Measurements from ENCODE around the gene PLIN3.

- TF ChIP-seq, protein P1, sequence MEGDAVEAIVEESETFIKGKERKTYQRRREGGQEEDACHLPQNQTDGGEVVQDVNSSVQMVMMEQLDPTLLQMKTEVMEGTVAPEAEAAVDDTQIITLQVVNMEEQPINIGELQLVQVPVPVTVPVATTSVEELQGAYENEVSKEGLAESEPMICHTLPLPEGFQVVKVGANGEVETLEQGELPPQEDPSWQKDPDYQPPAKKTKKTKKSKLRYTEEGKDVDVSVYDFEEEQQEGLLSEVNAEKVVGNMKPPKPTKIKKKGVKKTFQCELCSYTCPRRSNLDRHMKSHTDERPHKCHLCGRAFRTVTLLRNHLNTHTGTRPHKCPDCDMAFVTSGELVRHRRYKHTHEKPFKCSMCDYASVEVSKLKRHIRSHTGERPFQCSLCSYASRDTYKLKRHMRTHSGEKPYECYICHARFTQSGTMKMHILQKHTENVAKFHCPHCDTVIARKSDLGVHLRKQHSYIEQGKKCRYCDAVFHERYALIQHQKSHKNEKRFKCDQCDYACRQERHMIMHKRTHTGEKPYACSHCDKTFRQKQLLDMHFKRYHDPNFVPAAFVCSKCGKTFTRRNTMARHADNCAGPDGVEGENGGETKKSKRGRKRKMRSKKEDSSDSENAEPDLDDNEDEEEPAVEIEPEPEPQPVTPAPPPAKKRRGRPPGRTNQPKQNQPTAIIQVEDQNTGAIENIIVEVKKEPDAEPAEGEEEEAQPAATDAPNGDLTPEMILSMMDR (IDR thresholded peaks at IDR 0.05; ENCODE audit: insufficient read depth, low read depth, low read length): no peak
- TF ChIP-seq EZH2 (IDR thresholded peaks at IDR 0.05; ENCODE audit: insufficient read depth, low read length): no peak
Observed at GRCh38 chr19:4806384-4806783, 61.1 kb downstream of the PLIN3 start.

Data from astrocyte (in vitro differentiated cells and primary cell).